H1 (cell line): Measurements from ENCODE around the gene LRP2BP. TPM values are rescaled to one million over a fixed set of nuclear protein-coding genes. Genes with fewer than 3 reads are reported as not detected.

Experiments used
- BCL11A ChIP-seq, 2 experiments: IDR thresholded peaks; one replicate each; pipeline ENCODE4 v1.6.1; 2011; ENCODE audit warnings: low read depth in 2 of 2, low read length in 2 of 2, mild to moderate bottlenecking in 2 of 2
- CEBPB ChIP-seq: IDR thresholded peaks from 2 replicates; pipeline ENCODE4 v1.6.1; 2012; ENCODE audit warnings: low read depth, low read length
- CHD7 ChIP-seq: fragments of 300-600 bp; sonication (generic); IDR thresholded peaks from 2 replicates; pipeline ENCODE4 v1.7.1; 2012; ENCODE audit warnings: low read length, moderate library complexity, mild to moderate bottlenecking, inconsistent platforms; ENCODE audit not compliant: insufficient replicate concordance
- EP300 ChIP-seq, 2 experiments: IDR thresholded peaks; 1 replicate in 1 of 2; 2 replicates in 1 of 2; pipeline ENCODE4 v1.6.1; 2011 to 2012; ENCODE audit warnings: low read depth in 2 of 2, low read length in 2 of 2, mild to moderate bottlenecking in 2 of 2, borderline replicate concordance in 1 of 2, inconsistent platforms in 1 of 2, moderate library complexity in 1 of 2
- JUND ChIP-seq: IDR thresholded peaks from 2 replicates; pipeline ENCODE4 v1.6.1; 2011; ENCODE audit warnings: mild to moderate bottlenecking, improper control_type of control experiment, low read length
- MAX ChIP-seq: IDR thresholded peaks from 2 replicates; pipeline ENCODE4 v1.6.1; 2012; ENCODE audit warnings: inconsistent platforms
- RFX5 ChIP-seq: IDR thresholded peaks from 2 replicates; pipeline ENCODE4 v1.6.1; 2011; ENCODE audit warnings: low read depth, low read length, improper control_type of control experiment, borderline replicate concordance
- RXRA ChIP-seq: IDR thresholded peaks from 2 replicates; pipeline ENCODE4 v1.6.1; 2011; ENCODE audit warnings: low read depth, mild to moderate bottlenecking, low read length, moderate library complexity; ENCODE audit not compliant: insufficient read depth
- SP1 ChIP-seq: IDR thresholded peaks from 2 replicates; pipeline ENCODE4 v1.6.1; 2011; ENCODE audit warnings: low read depth, low read length
- TBP ChIP-seq: IDR thresholded peaks from 2 replicates; pipeline ENCODE4 v1.6.1; 2011; ENCODE audit warnings: low read depth, low read length, improper control_type of control experiment
- polyA plus RNA-seq, 7 experiments: library from polyadenylated mRNA; depleted of rRNA in 3 of 7; stranded (reverse) in 5 of 7; unstranded in 2 of 7; fragments of >200 nt in 5 of 7; fragments of 200-250 nt in 2 of 7; gene quantifications; 1 replicate in 5 of 7; 2 replicates in 1 of 7; 4 replicates in 1 of 7; pipeline versions ENCODE4 v1.2.1 to v1.2.3, GENCODE V29; 2011 to 2013; ENCODE audit warnings: missing spikeins in 2 of 7, mixed read lengths in 2 of 7
- total RNA-seq: library from RNA; stranded (reverse); fragmentation: NEBNext Ultra II Directional; extraction: Animal tissue kit (Norgen Biotek cat#: 25700); gene quantifications from 2 replicates; pipeline ENCODE4 v1.2.1, GENCODE V29; 2021

LRP2BP gene
- total and polyA plus RNA-seq, 2 of the 8 experiments (the other 6 are each of a cell fraction or from before 2014, with no cell fraction given): 0.12 to 0.30 TPM

- TF ChIP-seq CHD7 (no peak), CEBPB (no peak), JUND (no peak), EP300 (IDR thresholded peaks at IDR 0.05; ENCODE audit: borderline replicate concordance in 1 of 2, low read depth in 2 of 2, low read length in 2 of 2) (peak; percentile 6 to 20; a peak in 2 of 3 replicates), RFX5 (no peak), RXRA (no peak), SP1 (0 out of 2 replicates have a peak, but pooled peaks have one; percentile 12), MAX (peak; percentile 92), TBP (no peak), BCL11A (IDR thresholded peaks at IDR 0.05; ENCODE audit: low read depth in 2 of 2, low read length in 2 of 2) (no peak)
Observed at GRCh38 chr4:185395956-185396723, 416 bp upstream of the LRP2BP start (continued).
